CD4-positive, alpha-beta T cell treated with Interleukin-6 at 100 ng/mL for 8 hours (primary cell): ENCODE data around the gene TSEN34.
"Not testable (repeated sequence)": the region's sequence is repeated elsewhere in the genome, so short reads cannot be mapped to it uniquely, and the experiment has no call there.

Source experiments
- DNase-seq: peaks from one replicate; pipeline ENCODE4 v3.0.0-alpha.2; 2020; ENCODE audit warnings: mixed read lengths, low spot score

The TSEN34 gene

DNA sequence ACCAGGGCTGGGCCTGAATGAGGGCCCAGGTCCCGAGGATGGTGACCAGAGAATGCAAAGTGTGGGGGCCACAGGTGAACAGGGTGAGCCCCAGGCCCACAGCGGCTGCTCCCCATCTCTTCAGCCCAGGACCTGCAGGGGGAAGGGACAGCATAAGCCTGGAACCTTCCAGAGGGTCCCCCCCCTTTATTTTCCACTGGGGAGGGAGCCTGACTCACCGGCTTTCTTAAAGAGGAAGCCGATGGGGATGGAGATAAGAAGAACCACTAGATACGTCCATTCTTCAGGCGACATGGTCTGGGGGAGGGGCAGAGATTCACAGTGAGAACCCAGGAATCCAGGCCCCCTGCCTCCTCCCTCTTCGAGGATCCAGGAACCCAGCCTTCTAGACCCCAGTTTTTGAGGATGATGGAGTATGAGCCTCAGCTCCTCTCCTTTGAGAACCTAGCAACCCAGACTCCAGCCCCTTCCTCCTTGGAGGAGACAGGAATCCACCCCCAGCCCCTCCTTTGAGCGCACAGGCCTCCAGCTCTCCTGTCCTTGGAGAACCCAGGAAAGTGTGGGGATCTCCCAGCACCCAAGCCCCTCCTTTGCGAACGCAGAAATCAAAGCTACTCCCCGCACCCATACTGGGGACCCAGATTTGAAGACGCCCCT, 2.8 kb upstream of the TSEN34 start:
- peak; percentile 50 for DNase-seq

DNA sequence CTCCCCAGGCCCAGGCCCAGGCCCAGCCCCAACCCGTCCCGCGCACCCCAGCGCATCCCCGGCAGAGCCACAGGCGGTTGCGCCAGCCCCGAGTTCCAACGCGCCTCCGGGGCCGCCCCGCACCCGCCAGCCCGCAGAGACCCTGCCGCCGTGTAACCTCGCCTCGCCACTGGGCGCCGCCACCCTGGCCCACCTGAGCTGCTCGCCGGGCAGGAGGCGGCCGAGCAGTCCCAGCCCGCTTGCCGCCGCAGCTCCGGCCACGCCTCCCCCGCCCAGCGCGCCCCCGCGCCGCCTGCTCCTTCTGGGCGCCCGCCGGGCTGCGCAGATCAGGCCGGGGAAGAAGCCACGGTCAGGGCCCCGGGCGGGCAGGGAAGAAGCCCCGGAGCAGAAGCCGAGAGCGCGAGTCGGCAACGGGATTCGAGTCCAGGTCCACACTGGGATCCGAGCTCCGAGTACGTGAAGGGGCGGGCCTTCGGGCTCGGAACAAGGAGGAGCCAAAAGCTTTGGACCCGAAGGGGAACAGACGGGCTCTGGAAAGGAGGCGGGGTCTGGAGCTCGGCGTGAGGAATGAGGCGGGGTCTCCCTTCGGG, 1.9 kb upstream of the TSEN34 start, which contains the start of gene MBOAT7:
Gene MBOAT7, minus strand, starts transcription at position 436 of the 590 bp plus-strand sequence. CDS start 1,072 bp downstream, outside the sequence.
- DNase-seq = no peak

DNA sequence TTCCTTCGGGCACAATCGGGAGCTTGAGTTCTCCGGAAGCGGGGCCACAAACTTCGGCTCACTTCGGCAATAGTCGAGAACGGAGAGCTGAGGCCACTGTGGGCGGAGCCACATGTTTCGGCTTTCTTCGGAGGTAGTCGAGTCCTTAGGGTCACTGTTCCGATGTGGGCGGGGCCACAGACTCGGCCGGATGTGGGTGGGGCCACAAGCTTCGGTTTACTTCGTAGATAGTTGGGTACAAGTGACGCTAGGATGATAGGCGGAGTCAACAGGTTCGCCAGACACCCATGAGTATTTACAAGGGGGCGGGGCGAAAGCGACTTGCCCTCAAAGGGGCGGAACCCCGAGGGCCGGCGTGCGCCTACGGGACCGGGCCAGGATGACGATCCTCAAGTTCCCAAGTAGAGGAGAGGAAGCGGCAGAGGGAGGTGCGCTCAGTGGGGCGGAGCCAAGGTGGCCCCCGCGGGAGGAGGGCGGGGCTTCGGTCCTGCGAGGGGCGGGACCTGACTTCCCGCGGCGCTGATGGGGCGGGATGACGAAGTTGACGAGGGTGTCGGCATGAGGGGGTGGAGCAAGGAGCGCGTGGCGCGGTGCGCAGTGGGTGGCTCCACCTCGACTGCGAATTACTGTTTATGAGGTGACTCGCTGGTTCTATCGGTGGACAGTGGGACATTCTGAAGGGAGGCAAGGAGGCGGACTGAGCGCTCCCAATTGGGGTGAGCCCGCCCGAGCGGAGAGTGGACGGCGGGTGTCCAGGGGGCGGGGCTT, 1.2 kb upstream of the TSEN34 start:
- peak; percentile 100 for DNase-seq

- peak; percentile 100 for DNase-seq
Measured at GRCh38 chr19:54190503-54191010, 551 bp upstream of the TSEN34 start.

DNA sequence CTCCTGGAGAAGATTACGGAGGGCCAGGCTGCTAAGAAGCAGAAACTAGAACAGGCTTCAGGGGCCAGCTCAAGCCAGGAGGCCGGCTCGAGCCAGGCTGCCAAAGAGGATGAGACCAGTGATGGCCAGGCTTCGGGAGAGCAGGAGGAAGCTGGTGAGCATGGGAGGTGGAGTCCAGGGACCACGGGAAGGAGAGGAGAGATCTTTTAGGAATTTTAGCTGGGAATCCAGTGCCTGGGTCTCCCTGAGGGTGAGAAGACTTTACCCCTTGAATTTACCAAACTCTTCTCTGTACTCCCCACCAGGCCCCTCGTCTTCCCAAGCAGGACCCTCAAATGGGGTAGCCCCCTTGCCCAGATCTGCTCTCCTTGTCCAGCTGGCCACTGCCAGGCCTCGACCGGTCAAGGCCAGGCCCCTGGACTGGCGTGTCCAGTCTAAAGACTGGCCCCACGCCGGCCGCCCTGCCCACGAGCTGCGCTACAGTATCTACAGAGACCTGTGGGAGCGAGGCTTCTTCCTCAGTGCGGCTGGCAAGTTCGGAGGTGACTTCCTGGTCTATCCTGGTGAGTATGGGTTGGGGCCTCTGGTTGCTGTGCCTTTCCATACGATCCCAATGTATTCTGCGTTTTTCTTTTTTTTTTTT, 824 bp downstream of the TSEN34 start:
- DNase-seq = no peak

DNA sequence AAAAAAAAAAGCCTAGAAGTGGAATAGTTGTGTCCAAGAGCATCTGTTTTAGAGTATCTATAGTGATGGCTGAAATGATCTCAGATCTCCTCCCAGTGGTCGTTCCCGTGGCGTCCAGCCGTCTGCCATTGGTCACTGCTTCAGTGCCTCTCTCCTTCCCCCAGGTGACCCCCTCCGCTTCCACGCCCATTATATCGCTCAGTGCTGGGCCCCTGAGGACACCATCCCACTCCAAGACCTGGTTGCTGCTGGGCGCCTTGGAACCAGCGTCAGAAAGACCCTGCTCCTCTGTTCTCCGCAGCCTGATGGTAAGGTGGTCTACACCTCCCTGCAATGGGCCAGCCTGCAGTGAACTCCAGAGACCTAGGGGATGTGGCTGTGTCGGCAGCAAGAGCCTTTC, 1.9 kb downstream of the TSEN34 start:
- DNase-seq = no peak

DNA sequence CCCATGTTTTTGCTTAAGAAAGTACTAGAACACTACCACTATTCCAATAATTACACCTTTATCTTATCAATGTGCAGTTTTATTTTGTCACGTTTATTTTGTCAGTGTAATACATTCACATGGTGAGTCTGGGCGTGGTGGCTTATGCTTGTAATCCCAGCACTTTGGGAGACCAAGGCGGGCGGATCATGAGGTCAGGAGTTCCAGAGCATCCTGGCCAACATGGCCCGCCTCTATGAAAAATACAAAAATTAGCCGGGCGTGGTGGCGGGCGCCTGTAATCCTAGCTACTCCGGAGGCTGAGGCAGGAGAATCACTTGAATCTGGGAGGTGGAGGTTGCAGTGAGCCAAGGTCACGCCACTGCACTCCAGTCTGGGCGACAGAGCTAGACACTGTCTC, 3.4 kb downstream of the TSEN34 start:
- DNase-seq = not testable (repeated sequence)

GRCh38 chr19:54196536-54196935, 5.4 kb downstream of the TSEN34 start:
- DNase-seq = no peak

GRCh38 chr19:54197121-54197520, 6.0 kb downstream of the TSEN34 start:
- DNase-seq = no peak

GRCh38 chr19:54199401-54199800, 8.3 kb downstream of the TSEN34 start:
- DNase-seq = no peak

DNA sequence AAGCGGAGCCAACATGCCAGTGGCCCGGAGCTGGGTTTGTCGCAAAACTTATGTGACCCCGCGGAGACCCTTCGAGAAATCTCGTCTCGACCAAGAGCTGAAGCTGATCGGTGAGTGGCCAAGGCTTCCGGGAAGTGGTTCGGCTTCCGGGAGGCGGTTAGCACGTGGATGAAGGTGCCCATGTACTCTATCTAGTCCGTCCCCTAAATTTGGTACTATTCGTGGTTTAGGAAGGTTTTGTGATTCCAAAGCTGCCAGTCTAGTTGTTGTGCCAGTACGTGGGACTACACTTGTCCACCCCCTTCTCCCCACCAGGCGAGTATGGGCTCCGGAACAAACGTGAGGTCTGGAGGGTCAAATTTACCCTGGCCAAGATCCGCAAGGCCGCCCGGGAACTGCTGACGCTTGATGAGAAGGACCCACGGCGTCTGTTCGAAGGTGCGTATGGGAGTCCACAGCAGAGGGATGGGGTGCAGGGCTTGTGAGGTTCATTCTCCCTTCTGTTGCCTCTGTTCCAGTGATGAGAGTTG, 10.1 kb downstream of the TSEN34 start:
- DNase-seq = no peak

GRCh38 chr19:54201980-54202379, 10.9 kb downstream of the TSEN34 start:
- DNase-seq = no peak

DNA sequence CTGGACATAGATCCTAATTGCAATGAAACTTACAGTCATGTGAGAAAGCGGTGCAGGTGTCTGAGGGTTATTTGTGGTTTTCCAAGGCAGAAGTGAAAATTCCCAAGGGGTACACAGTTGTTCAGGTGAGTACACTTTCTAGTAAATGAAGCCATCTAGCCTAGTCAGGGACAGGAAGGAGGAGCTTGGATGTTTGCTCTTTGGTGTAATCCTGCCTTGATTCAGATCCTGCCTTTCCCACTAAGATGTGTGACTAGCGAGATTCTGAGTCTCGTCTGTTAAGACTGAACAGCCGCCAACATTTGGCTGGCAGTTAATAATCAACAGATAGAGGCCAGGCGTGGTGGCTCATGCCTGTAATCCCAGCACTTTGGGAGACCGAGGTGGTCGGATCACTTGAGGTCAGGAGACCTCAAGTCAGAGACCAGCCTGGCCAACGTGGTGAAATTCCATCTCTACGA, 12.1 kb downstream of the TSEN34 start:
- no peak for DNase-seq

DNA sequence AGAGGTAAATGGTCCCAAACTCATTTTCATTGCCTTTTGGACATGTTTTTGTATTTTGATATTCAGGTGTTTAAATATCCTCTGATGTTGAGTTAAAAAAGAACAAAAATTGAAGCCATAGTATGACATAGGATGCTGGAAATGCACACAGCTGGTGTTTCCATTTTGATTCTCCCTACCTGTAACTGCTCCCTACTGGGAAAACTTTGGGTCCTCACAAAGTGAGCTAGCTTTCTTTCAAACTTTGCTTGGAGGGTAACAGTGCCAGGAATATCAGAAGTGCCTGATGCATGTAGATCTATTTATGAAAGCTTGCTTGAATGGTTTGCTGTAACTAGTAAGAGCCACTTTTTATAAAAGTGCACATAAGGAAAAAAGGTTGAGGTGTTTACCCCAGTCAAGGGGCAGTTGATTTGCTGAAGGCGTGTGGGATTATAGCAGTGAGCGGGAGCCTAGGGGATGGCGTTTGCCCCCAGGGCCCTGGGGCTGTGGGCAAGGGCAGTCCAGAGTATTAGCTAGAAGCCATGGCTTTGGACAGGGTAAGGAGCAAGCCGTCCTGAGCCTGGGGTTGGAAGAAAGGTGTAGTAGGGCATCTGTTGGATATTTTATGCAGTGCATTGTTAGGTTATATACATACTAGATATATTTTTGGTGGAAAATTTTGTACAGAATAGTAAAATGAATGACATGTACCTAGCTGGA, 13.8 kb downstream of the TSEN34 start:
- DNase-seq = no peak

DNA sequence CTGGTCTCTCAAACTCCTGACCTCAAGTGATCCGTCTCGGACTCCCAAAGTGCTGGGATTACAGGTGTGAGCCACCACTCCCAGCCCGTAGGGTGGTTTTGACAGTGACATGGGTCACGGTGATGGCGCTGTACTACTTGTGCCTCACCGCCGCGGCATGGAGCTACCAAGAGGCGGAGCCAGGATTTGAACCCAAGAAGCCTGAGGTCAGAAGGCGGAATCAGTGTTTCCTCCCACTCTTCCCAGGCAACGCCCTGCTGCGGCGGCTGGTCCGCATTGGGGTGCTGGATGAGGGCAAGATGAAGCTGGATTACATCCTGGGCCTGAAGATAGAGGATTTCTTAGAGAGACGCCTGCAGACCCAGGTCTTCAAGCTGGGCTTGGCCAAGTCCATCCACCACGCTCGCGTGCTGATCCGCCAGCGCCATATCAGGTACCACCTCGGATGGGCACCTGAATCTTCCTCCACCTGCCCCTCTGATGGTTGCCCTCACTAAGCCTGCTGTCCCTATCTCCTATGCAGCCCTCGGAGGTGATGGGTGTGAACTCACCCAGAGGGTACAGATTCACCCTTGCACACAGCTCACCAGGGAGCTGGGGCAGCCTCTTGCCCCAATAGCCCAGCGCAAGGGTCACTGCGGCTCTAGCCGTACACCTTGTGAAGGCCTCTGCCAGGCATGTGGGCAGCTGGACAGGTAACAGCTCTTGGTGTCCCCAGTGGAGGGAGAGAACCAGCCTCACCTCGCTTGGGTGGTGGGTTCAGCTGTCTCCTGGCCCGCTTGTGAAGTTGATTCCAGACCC, 15.1 kb downstream of the TSEN34 start:
- DNase-seq = no peak

- no peak for DNase-seq
Measured at GRCh38 chr19:54206831-54207177, 15.7 kb downstream of the TSEN34 start.

- DNase-seq = not testable (repeated sequence)
Measured at GRCh38 chr19:54207193-54207592, 16.1 kb downstream of the TSEN34 start.

- DNase-seq = no peak
Measured at GRCh38 chr19:54207676-54207982, 16.5 kb downstream of the TSEN34 start.

DNA sequence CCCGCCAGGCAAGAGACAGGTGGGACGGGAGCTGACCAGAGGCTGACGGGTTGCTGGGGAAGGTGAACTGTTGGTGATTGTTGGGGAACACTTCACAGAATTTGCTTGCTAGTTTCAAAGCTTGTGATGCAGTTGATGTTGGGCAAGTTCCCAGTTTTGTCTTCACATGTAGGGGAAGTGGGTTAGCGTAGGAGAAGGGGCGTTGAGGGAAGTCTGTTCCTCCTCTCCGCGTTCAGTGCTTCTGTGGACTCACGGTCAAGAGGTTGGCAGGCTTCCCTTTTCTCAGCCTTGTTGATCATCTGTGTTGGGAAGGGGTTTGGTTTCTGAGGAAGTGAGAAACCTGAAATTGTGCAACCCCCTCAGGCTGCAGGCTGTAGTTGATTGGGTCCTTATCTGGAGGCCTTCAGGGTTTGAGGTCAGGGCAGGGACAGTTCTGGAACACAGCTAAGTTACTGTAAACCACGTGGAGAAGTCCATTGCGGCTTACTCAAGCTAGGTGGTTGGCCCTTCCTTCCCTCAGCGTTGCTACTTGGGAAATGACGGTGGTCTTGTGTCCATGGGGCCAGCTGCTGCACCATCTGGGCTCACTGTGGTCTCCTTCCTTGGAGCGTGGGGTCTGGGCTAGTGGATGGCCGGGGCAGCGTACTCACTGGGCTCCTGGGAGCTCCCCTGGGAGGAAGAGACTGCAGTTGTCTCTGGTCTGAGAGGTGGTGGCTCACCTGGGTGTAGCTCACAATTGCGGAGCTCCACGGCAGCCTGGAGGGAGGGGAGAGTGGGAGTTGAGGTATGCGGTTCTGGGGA, 17.1 kb downstream of the TSEN34 start:
- DNase-seq = peak; percentile 40

- no peak for DNase-seq
Measured at GRCh38 chr19:54208784-54209057, 17.6 kb downstream of the TSEN34 start.
